ENCODE results near the gene CD300LD.
"Not testable (repeated sequence)": the region's sequence is repeated elsewhere in the genome, so short reads cannot be mapped to it uniquely, and the experiment has no call there.

CD300LD gene

GRCh38 chr17:74633326-74633725, 41.2 kb upstream of the CD300LD start:
- no peak for TF ChIP-seq CTCF (conservative IDR thresholded peaks at IDR 0.05; ENCODE audit: low read length)
- DNase-seq (ENCODE audit: low read depth): no peak

GRCh38 chr17:74632617-74633016, 40.5 kb upstream of the CD300LD start:
- no peak for DNase-seq (ENCODE audit: low read depth)
- no peak overlapping the region for H3K4me3 ChIP-seq (ENCODE audit: low read length)
- no peak for TF ChIP-seq CTCF (conservative IDR thresholded peaks at IDR 0.05; ENCODE audit: low read length)

More at GRCh38 chr17:74633326-74633725, 41.2 kb upstream of the CD300LD start:
- H3K4me3 ChIP-seq (ENCODE audit: low read length): no peak overlapping the region

- H3K4me3 ChIP-seq (ENCODE audit: low read length): no peak overlapping the region
- no peak for TF ChIP-seq CTCF (conservative IDR thresholded peaks at IDR 0.05; ENCODE audit: low read length)
- DNase-seq (ENCODE audit: low read depth): peak; percentile 41
These were observed 39.7 kb upstream of the CD300LD start for GRCh38 chr17:74631468-74632450.

- DNase-seq (ENCODE audit: low read depth); H3K4me3 ChIP-seq (ENCODE audit: low read length): not testable (repeated sequence)
These were observed 38.2 kb upstream of the CD300LD start for GRCh38 chr17:74630251-74630650.

- no peak for DNase-seq (ENCODE audit: low read depth)
- no peak overlapping the region for H3K4me3 ChIP-seq (ENCODE audit: low read length)
- TF ChIP-seq CTCF (conservative IDR thresholded peaks at IDR 0.05; ENCODE audit: low read length): no peak
These were observed 33.6 kb upstream of the CD300LD start for GRCh38 chr17:74625661-74626060.

- no peak for DNase-seq (ENCODE audit: low read depth)
- TF ChIP-seq CTCF (conservative IDR thresholded peaks at IDR 0.05; ENCODE audit: low read length): no peak
- H3K4me3 ChIP-seq (ENCODE audit: low read length): no peak overlapping the region
These were observed 32.0 kb upstream of the CD300LD start for GRCh38 chr17:74624131-74624530.

GRCh38 chr17:74623693-74624093, 31.6 kb upstream of the CD300LD start, which contains the start of gene CD300E:
Gene CD300E, minus strand, starts transcription at chr17:74623738. Its CDS starts 117 bp downstream, at chr17:74623621.
- TF ChIP-seq CTCF (conservative IDR thresholded peaks at IDR 0.05; ENCODE audit: low read length): no peak
- DNase-seq (ENCODE audit: low read depth): no peak
- H3K4me3 ChIP-seq (ENCODE audit: low read length): no peak within 1 kb of the TSS

All from AG10803 (cell line).